Measurements from ENCODE around the gene SEC14L3.
A peak's percentile ranks its signal among the peaks of the same experiment; 100 is the strongest.
"Not testable (repeated sequence)": the region's sequence is repeated elsewhere in the genome, so short reads cannot be mapped to it uniquely, and the experiment has no call there.

Gene SEC14L3

DNA sequence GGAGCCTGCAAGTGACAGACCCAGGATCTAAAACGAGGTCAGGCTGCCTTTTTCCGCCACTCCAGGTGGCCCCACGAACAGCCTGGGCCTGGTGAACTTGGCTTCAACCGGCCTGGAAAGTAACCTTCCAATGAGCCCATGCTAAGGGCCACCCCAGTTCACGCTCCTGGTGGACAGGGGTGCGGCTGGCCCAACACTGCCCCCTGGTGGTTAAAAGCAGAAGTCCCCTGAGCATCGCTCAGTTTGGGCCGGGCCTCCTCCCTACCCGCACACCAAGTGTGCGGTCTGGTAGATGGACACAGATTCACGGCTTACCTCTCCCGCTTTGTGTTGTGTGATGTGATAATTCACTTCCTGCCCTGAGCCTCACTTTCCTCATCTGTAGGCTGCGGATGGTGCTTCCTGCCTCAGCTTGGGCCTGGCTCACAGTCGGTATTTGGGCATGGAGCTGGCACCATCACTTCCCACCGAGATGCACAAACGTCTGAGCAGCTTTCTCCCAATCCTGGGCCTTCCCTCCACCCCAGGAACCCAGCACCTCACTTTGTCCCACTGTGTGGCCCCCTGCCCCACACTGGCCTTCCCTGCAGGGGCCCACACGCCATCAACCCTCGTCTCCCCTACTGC lies 13.7 kb upstream of the SEC14L3 start:
- peak; percentile 67 for DNase-seq

- DNase-seq = no peak
Measured at GRCh38 chr22:30483169-30483568, 11.4 kb upstream of the SEC14L3 start.

DNA sequence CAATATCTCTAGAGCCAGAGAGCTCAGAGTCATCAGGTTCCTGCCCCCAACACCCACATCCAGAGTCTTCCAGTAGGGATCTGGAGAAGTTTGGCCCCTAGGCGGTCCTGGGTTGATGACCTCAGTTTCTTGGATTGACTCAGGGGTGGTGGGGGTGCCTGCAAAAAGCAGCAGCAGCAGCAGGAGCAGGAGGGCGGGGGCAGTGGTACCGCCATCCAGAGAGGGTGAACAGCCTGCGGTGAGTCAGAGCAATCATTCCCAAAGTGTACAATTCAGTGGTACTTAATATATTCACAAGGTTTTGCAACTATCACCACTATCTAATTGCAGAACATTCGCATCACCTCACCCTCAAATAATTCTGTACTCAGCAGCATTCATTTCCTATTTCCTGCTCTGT lies 9.9 kb upstream of the SEC14L3 start:
- no peak for DNase-seq

- no peak for DNase-seq
Measured at GRCh38 chr22:30479981-30480380, 8.2 kb upstream of the SEC14L3 start.

DNA sequence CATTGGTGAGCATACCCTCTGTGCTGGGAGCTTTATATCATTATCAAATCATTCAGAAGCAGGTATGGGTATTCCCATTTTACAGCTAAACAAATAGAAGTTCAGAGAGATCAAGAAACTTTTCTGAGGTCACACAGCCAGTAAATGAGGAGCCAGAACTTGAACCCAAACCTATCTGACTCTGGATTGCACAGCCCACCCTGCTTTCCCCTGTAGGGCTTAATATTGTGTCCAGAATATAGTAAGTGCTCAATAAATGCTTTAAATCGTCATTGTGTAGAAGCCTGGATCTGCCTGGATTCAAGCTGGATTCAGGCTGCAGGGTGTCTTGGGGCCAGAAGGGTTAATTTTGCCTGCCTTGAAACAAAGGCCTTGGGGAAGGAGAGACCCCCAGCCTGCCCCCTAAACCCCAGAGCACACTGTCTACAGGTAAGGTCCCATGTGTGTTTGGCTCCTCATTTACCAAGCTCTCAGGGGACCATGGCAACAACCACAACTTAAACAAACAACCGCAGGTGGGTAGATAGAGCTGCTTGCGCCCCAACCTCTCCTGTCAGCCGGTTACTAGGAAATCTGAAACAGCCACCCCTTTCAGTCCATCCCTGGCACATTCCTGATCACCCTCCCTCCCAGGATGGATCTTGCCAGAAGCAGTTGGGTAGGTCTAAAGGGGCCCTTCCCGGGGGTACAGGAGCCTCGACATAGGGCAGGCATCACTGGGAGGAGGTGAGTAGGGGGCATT lies 3.0 kb upstream of the SEC14L3 start:
- DNase-seq = peak; percentile 15

- DNase-seq = no peak
Measured at GRCh38 chr22:30474121-30474520, 2.3 kb upstream of the SEC14L3 start.

DNA sequence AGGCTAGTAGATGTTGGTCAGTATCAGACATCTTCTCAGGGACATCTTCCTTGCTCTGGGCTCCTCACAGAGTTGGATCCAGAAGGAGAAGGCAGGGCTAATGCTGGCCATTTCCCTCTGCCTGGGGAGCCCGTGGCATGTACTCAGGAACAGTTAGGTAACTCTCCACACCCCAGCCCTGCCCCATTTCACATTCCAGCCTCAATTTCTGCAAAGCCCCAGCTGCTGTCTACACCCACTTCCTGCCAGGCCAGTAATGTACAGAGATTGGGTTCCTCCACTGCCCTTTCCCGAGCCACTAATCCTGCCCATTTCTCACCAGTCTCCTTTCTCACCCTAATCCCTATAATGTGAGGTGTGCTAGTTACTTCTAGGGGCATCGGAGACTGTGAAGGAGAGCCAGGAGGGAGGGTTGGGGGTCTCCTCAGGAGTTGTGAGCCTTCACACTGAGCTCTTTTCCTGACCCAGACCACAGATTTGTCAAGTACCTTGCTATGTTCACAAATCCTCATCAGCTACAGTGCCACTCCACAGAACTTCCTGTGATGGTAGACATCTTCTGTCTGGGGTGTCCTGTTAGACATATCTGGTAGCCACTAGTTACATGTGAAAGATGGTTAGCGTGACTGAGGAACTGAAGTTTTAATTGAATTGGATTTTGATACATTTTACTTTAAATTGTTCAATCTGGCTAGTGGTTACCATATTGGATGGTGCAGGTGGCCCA lies 1.3 kb upstream of the SEC14L3 start:
- DNase-seq = no peak

DNA sequence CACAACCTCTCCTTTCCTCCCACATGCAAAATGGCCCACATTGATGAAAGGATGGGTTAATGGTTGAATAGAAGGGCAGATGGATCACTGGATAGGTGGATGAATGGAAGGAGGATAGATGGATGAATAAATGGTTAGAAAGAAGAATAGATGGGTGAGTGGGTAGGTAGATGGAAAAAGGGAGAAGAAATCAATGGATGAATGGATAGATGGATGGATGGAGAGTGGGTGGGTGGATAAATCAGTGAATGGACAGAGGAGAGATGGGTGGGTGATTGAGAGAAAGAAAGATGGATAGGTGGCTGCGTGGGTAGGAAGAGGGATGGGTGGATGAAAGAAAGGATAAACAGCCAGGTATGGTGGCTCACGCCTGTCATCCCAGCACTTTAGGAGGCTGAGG lies 1.2 kb downstream of the SEC14L3 start:
- no peak for DNase-seq

DNA sequence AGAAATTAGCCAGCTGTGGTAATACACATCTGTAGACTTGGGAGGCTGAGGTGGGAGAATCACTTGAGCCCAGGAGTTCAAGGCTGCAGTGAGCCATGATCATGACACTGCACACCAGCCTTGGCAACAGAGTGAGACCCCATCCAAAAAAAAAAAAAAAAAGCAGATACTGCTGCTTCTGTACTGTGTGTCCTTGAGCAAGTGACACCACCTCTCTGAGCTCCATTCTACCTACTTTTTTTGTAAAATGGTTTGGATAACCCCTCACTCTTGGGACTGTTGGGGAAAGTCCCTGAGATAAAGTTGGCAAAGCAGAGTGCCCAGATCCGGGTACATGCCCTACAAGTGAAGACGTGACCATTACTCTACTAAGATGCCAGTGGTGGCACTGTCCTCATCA lies 2.7 kb downstream of the SEC14L3 start:
- no peak for DNase-seq

GRCh38 chr22:30460555-30460954 lies 11.3 kb downstream of the SEC14L3 start:
- not testable (repeated sequence) for DNase-seq

DNA sequence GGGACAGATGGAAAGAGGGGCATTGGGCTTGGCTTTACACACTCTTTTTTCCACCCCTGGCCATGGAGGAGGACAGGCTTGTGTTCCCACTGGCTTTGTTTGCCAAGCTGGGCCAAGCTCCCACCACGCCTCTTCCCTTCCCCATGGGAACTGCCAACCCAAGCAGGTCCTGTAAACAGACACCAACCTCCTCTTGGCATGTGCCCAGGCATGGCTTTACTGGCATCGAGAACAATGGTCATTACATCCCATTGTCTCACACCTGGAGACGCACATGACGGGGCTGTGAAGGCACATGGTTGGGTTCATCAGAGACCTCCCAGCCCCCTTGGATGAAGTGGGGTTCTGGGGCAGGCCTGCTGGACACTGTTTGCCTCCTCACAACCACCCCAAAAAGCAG lies 11.7 kb downstream of the SEC14L3 start:
- no peak for DNase-seq

GRCh38 chr22:30459181-30460052 lies 12.4 kb downstream of the SEC14L3 start:
- no peak for DNase-seq

- DNase-seq = no peak
Measured at GRCh38 chr22:30457981-30458380, 13.8 kb downstream of the SEC14L3 start.

- no peak for DNase-seq
Measured at GRCh38 chr22:30455075-30455840, 16.6 kb downstream of the SEC14L3 start.

- DNase-seq = no peak
Measured at GRCh38 chr22:30453731-30454510, 17.9 kb downstream of the SEC14L3 start.

GRCh38 chr22:30452861-30453260 lies 19.0 kb downstream of the SEC14L3 start:
- no peak for DNase-seq

GRCh38 chr22:30451488-30451887 lies 20.3 kb downstream of the SEC14L3 start:
- not testable (repeated sequence) for DNase-seq

DNA sequence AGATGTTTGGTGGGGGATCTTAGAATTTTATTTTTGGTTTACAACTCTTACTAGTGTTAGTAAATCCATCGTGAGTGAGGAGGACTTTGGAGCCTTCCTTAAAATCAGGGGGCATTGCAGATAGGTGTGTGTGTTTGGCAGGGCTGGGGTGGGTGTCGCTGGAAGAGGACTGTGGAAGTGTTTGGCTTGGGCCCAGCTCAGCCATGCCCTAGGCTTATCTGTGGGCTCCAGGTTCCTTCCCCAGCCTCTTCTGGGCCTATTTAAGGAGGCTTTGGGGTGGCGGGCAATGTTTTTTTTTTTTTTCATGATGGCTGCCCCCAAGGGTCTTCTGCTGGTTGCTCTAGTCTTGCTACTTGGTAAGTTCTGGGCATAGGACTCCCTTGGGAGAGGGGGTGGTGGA lies 24.2 kb downstream of the SEC14L3 start:
- no peak for DNase-seq

DNA sequence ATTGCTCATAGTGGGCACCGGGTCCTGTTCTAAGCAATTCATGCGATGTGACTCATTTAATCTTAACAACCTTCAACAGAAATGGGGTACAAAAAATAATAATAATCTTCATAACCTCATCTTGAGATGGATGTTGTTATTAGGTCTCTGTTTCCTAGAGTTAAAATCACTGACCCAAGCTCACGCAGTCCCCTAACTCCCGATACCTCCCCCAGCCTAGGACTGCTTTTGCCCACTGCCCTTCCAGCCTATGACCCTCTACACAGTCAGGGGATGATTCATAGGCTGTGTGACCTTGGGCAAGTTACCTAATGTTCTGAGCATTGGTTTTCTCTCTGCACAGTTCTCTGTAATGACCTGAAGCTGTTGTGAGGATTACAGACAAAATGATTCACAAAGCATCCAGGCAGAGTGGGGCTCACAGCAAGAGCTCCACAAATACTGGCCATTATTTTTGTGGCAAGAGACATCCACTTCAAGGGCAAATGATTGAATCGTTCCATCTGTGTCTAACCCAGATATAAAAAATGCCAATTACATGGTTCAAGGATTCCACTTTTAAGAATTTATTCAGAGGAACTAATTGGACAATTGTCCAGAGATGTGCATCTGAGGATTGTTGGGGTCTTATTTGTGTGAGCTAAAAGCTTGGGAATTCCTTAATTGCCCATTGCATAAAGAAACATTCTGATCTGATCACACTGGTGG lies 26.2 kb downstream of the SEC14L3 start:
- no peak for DNase-seq

DNA sequence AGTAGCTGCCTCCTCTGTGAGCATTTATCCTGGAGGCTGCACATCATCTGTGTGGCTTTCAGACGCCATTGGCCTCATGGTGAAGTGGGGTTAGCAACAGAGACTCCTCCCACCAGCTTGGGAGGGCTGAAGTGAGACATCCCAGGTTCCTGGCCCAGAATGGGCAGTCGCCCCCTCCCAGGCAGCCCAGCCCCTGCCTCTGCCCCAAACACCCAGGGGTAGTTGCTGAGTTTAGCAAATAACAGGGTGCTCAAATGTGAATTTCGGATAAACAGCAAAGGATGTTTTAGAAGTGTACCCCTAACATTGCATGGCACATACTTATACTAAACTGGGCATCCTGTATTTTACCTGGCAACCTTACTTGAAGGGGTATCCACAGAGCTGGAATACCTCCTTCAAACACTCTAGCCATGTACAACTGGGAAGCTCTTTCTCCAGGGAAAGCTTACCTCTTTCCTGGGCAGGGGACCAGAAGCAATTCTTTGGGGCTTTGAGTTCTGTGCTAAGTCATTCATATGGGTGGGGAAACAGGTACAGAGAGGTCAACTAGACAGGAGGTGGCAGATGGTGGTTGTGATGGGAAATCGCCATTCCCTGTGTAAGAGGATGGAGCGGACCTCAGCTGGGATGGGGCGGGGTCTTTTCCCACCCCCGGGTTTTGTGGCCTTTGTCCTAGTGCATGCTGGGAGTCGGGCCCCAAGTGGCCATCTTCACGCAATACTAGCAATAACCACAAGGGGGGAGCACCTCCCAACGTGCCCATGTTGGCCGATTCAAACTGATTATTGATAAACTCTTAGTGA lies 27.0 kb downstream of the SEC14L3 start:
- peak; percentile 28 for DNase-seq
